ENCODE measurements around the gene ENTREP1. TPM values are rescaled to one million over a fixed set of nuclear protein-coding genes. Genes with fewer than 3 reads are reported as not detected.

Gene ENTREP1
- total and polyA plus RNA-seq, 2 donors (not counting 1 experiment from before 2014, with no cell fraction given): 0.06 TPM; not detected in 1

DNA sequence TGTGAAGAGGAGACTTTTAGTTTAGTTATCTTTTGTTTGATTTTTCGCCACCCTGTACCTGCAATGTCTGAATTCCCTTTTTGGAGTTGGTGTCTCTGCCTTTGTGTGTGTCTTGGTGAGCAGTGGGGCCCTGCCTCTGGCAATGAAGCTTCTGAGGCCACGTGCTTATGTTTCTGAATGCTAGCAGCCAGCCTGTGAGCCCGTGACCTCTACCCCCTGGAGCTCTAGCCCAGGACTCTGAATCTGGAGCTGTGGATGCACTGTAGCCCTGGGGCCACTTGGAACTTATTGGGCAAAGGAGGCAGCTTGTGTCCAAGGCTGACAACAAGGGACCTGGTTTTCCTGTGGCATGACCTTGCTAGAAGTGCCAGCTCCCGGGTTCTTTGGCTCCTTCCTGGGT, 19.4 kb downstream of the ENTREP1 start:
- no peak for DNase-seq (ENCODE audit: low read depth in 2 of 2)
- no peak overlapping the region for H2AFZ ChIP-seq (ENCODE audit: low read length)
- no peaks in the 10 kb centered on the region for H3K27me3 ChIP-seq (ENCODE audit: control insufficient read depth, insufficient read depth, low read length)
- H3K27ac ChIP-seq (ENCODE audit: insufficient read depth, low read length): no peak overlapping the region
- no peak overlapping the region for H3K4me2 ChIP-seq (ENCODE audit: extremely low read depth, insufficient read depth, low read length)
- no peaks in the 10 kb centered on the region for H4K20me1 ChIP-seq (ENCODE audit: control insufficient read depth, extremely low read depth, insufficient read depth, low read length)
- H3K36me3 ChIP-seq (ENCODE audit: control insufficient read depth, insufficient read depth, low read length): no peaks in the 10 kb centered on the region
- TF ChIP-seq, protein P1, sequence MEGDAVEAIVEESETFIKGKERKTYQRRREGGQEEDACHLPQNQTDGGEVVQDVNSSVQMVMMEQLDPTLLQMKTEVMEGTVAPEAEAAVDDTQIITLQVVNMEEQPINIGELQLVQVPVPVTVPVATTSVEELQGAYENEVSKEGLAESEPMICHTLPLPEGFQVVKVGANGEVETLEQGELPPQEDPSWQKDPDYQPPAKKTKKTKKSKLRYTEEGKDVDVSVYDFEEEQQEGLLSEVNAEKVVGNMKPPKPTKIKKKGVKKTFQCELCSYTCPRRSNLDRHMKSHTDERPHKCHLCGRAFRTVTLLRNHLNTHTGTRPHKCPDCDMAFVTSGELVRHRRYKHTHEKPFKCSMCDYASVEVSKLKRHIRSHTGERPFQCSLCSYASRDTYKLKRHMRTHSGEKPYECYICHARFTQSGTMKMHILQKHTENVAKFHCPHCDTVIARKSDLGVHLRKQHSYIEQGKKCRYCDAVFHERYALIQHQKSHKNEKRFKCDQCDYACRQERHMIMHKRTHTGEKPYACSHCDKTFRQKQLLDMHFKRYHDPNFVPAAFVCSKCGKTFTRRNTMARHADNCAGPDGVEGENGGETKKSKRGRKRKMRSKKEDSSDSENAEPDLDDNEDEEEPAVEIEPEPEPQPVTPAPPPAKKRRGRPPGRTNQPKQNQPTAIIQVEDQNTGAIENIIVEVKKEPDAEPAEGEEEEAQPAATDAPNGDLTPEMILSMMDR (conservative IDR thresholded peaks at IDR 0.05 in 1 of 2, IDR thresholded peaks at IDR 0.05 in 1 of 2; ENCODE audit: low read depth in 1 of 2, low read length in 2 of 2): no peak
- no peak for TF ChIP-seq EZH2 (IDR thresholded peaks at IDR 0.05; ENCODE audit: low read length, missing control alignments)
- H3K9ac ChIP-seq (ENCODE audit: insufficient read depth, low read length): no peak overlapping the region
- H3K4me3 ChIP-seq (replicated peaks in 1 of 4; ENCODE audit: control extremely low read depth in 1 of 4, insufficient read depth in 1 of 4, low read depth in 3 of 4, low read length in 4 of 4): no peak overlapping the region
- H3K79me2 ChIP-seq (ENCODE audit: control insufficient read depth, insufficient read depth, low read length): no peaks in the 10 kb centered on the region
- no peaks in the 10 kb centered on the region for H3K9me3 ChIP-seq (ENCODE audit: control insufficient read depth, insufficient read depth, low read depth, low read length)
- no peaks in the 10 kb centered on the region for H3K4me1 ChIP-seq (ENCODE audit: control insufficient read depth, extremely low read depth, insufficient read depth, low read length)

DNA sequence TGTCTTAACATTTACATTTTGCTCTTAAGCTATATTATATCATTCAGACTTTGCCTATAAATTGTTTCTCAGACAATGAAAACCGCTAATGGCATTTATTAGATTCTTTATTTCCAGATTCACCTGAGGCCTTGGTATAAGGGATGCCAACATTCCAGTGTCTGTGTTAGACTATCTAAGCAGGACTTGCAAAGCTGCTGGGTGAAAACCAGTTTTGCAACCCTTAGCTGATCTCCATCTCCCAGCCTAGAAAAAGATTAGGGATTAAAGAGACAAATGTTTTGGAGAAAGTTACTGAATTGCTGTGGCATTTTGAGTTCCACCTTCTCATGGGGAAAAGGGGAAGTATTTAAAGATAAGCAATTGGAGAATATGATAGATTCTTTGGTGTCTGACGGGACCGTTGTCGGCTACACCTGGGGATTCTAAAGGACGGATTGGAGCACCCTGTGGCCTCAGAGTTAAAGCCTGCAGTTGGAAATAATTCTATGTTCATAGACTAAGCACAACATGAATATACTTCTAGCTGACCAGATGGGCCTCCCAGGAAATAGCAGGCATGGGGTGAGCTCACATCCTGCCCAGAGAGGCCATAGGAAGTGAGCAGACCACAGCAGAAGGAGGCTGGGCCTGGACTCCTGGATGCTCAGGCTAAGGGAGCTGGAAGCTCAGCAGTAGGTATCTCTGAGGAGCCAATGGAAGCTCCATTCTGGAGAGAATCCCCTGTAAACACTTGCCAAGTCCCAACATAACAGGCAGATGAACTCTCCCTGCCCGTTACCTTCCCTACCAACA, 21.8 kb downstream of the ENTREP1 start:
- Histone ChIP-seq H3K9ac (ENCODE audit: insufficient read depth, low read length) (no peak overlapping the region), H3K27ac (ENCODE audit: insufficient read depth, low read length) (no peak overlapping the region), H3K9me3 (ENCODE audit: control insufficient read depth, insufficient read depth, low read depth, low read length) (no peaks in the 10 kb centered on the region), H4K20me1 (ENCODE audit: control insufficient read depth, extremely low read depth, insufficient read depth, low read length) (no peaks in the 10 kb centered on the region), H2AFZ (ENCODE audit: low read length) (no peak overlapping the region), H3K4me2 (ENCODE audit: extremely low read depth, insufficient read depth, low read length) (no peak overlapping the region), H3K4me1 (ENCODE audit: control insufficient read depth, extremely low read depth, insufficient read depth, low read length) (no peaks in the 10 kb centered on the region), H3K27me3 (ENCODE audit: control insufficient read depth, insufficient read depth, low read length) (no peaks in the 10 kb centered on the region), H3K4me3 (replicated peaks in 1 of 4; ENCODE audit: control extremely low read depth in 1 of 4, insufficient read depth in 1 of 4, low read depth in 3 of 4, low read length in 4 of 4) (no peak overlapping the region), H3K79me2 (ENCODE audit: control insufficient read depth, insufficient read depth, low read length) (no peaks in the 10 kb centered on the region), H3K36me3 (ENCODE audit: control insufficient read depth, insufficient read depth, low read length) (no peaks in the 10 kb centered on the region)
- TF ChIP-seq, protein P1 (conservative IDR thresholded peaks at IDR 0.05 in 1 of 2, IDR thresholded peaks at IDR 0.05 in 1 of 2; ENCODE audit: low read depth in 1 of 2, low read length in 2 of 2): no peak
- TF ChIP-seq EZH2 (IDR thresholded peaks at IDR 0.05; ENCODE audit: low read length, missing control alignments): no peak
- no peak for DNase-seq (ENCODE audit: low read depth in 2 of 2)

DNA sequence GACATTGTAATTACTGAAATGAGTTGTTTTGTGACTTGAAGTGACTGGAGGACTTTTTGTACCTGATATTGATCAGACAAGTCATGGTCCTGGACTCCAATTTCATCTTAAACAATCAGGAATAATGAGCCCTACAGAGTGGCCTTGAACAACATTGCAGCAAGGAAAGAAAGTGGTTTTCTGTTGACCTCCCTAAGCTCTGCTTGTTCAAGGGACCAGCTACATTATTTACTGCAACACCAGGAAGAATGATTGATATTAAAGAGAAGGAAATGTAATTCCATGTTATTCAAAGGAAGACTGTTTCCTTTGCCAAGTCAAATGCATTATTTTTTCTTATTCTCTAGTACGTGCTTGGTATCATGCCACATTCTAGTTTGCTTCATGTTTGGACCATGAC, 22.6 kb downstream of the ENTREP1 start:
- H3K27ac ChIP-seq (ENCODE audit: insufficient read depth, low read length): no peak overlapping the region
- H3K79me2 ChIP-seq (ENCODE audit: control insufficient read depth, insufficient read depth, low read length): no peaks in the 10 kb centered on the region
- no peaks in the 10 kb centered on the region for H3K27me3 ChIP-seq (ENCODE audit: control insufficient read depth, insufficient read depth, low read length)
- no peaks in the 10 kb centered on the region for H3K36me3 ChIP-seq (ENCODE audit: control insufficient read depth, insufficient read depth, low read length)
- no peak for TF ChIP-seq EZH2 (IDR thresholded peaks at IDR 0.05; ENCODE audit: low read length, missing control alignments)
- TF ChIP-seq, protein P1 (conservative IDR thresholded peaks at IDR 0.05 in 1 of 2, IDR thresholded peaks at IDR 0.05 in 1 of 2; ENCODE audit: low read depth in 1 of 2, low read length in 2 of 2): no peak
- DNase-seq (ENCODE audit: low read depth in 2 of 2): no peak
- no peak overlapping the region for H3K4me2 ChIP-seq (ENCODE audit: extremely low read depth, insufficient read depth, low read length)
- no peak overlapping the region for H2AFZ ChIP-seq (ENCODE audit: low read length)
- no peak overlapping the region for H3K9ac ChIP-seq (ENCODE audit: insufficient read depth, low read length)
- no peaks in the 10 kb centered on the region for H4K20me1 ChIP-seq (ENCODE audit: control insufficient read depth, extremely low read depth, insufficient read depth, low read length)
- H3K4me3 ChIP-seq (replicated peaks in 1 of 4; ENCODE audit: control extremely low read depth in 1 of 4, insufficient read depth in 1 of 4, low read depth in 3 of 4, low read length in 4 of 4): no peak overlapping the region
- no peaks in the 10 kb centered on the region for H3K4me1 ChIP-seq (ENCODE audit: control insufficient read depth, extremely low read depth, insufficient read depth, low read length)
- H3K9me3 ChIP-seq (ENCODE audit: control insufficient read depth, insufficient read depth, low read depth, low read length): no peaks in the 10 kb centered on the region

All from fibroblast of lung (primary cell).